GM19240 (cell line): Measurements from ENCODE around the gene NHP2.
A peak's percentile ranks its signal among the peaks of the same experiment; 100 is the strongest.
"Not testable (repeated sequence)": the region's sequence is repeated elsewhere in the genome, so short reads cannot be mapped to it uniquely, and the experiment has no call there.

ENCODE experiments used
- DNase-seq: peaks from one replicate; pipeline ENCODE4 v3.0.0; 2011; ENCODE audit warnings: low spot score; ENCODE audit not compliant: insufficient read length

Gene NHP2

DNA sequence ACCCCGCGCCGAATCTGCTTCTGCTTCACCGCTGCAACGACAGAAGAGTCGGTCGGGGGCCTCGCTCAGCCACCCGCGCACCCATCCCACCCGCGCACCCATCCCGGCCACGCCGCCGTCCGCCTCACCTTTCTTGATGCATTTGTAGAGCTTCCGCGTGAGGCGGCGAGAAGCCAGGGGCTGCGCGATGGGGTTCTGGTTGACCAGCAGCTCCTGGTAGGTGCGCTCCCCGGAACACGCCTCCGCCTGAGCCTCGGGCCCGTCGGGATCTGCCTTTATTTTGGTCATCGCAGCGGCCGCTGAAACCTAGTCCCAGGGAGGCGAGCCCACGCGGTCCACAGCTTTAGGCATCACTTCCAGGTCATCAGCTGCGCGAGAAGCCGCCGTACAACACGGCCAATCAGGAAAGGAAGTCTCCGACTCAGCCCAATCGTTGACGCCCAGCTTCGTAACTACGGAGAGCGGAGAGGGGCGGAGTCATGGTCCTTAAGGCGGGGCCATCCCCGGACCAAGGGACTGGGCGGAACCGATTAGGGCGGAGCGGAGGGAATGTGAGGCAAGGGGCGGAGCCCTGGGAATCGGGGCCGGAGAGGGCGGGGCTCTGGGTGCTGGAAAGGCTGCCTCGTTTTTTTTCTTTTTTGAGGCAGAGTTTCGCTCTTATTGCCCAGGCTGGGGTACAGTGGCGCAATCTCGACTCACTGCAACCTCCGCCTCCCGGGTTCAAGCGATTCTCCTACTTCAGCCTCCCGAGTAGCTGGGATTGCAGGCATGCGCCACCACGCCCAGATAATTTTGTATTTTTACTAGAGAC lies at the start of gene NHP2:
Gene NHP2, minus strand, starts transcription at position 356 of the 811 bp plus-strand sequence. Its CDS starts 68 bp downstream, at position 288.
- peak; percentile 85 for DNase-seq

DNA sequence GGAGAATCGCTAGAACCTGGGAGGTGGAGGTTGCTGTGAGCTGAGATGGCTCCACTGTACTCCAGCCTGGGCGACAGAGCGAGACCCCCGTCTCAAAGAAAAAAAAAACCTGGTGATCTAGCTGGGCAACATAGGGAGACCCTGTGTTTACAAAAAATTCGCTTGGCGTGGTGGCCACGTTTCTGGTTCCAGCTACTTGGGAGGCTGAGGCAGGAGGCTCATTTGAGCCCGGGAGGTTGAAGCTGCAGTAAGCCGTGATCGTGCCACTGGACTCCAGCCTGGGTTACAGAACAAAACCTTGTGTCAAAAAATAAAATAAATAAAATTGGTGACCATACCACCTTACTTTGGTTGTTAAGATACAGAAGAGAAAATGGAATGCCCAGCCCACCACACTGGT lies 48.9 kb upstream of the NHP2 start:
- DNase-seq = no peak

DNA sequence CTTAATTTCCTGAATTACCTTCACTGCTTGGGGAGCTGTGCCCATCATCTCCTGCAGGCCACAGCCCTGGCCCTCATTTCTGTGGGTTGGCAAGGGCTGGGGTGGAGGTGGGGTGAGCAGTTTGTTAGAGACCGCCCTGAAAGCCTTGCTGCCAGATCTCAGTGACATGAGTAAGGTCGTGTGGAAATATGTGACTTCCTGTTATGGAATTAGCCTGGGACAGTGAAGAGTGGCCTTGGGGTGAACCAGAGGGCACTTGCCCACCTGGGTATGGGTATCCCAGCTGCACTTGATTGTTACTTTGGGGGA lies 48.2 kb upstream of the NHP2 start:
- no peak for DNase-seq

DNA sequence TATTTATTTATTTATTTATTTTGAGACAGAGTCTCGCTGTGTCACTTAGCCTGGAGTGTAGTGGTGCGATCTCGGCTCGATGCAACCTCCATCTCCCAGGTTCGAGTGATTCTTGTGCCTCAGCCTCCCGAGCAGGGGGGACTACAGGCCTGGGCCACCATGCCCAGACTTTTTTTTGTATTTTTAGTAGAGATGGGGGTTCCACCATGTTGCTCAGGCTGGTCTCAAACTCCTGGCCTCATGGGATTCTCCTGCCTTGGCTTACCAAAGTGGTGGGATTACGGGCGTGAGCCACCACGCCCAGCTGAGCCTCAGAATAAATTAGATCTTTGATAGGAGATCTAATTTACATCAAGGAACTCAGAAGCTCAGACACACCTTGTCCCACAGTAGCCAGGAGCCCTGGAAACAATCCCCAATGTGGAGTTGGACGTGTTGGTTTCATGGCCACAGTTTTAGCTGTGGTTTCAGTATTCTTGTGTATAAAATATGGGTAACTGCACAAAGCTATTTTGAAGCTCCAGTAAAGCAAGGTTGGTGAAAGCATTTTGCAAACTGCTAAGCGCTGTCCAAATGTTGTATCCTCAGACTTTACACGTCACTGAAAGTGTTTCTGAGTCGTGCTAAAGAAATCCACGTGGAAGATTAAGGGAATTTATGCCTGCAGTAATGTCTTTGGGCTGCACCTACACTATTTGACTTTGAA lies 47.7 kb upstream of the NHP2 start:
- no peak for DNase-seq

DNA sequence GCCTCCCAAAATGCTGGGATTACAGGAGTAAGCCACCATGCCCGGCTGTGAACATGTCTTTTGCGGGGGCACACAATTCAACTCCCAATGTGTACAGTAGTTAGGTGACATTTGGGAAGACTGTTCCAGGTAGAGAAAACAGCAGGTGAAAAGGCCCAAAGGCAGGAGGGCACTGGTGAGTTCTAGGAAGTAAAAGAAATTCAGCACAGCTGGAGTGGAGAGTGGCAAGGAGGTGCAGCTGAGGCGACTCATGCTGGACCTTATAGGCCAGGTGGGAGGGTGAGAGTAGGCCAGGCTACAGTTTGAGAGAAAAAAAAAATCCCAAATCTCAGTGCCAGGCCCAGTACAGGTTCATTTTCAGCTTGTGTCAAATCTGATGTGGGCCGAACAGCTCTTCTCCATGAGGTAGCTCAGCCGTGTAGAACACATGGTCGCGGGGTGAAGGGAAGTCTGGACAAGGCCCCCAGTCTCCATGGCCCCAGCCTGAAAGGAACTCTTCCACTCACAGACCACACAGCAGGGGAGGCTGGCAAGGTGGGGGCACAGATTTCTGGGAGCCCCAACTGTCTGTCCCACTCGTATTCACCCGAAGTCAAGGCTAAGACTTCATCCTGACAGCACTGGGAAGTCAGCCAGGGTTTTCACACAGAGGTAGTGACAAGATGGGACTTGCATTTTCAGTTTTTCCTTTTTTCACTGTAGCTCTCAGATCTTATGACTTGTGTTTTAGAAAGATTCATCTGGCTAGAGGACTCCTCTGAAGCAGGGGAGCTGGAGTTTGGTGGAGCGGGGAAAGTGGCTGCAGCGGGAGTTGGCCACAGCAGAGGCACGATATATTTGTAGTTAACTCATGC lies 46.1 kb upstream of the NHP2 start:
- DNase-seq = no peak

DNA sequence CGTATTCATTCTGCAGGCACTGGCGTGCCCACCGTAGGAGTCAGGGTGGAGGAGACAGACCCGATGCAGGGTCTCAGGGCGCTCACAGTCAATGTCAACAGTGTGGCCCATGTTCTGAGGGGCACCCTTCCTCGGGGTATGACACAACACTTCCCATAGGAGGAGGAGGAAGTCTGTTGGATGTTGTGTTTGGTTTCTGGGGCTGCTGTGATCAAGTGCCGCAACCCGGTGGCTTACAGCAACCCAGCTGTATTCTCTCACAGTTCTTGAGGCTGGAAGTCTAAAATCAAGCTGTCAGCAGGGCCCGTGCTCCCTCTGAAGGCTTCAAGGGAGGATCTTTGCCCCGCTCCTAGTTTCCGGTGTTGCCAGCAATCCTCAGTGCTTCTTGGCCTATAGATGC lies 45.0 kb upstream of the NHP2 start:
- no peak for DNase-seq

DNA sequence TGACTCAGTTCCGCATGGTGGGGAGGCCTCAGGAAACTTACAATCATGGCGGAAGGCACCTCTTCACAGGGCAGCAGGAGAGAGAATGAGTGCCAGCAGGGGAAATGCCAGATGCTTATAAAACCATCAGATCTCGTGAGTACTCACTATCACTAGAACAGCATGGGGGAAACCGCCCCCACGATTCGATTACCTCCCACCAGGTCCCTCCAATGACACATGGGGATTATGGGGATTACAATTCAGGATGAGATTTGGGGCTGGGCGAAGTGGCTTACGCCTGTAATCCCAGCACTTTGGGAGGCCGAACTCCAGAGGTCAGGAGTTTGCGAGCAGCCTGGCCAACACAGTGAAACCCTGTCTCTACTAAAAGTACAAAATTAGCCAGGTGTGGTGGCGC lies 44.5 kb upstream of the NHP2 start:
- not testable (repeated sequence) for DNase-seq

DNA sequence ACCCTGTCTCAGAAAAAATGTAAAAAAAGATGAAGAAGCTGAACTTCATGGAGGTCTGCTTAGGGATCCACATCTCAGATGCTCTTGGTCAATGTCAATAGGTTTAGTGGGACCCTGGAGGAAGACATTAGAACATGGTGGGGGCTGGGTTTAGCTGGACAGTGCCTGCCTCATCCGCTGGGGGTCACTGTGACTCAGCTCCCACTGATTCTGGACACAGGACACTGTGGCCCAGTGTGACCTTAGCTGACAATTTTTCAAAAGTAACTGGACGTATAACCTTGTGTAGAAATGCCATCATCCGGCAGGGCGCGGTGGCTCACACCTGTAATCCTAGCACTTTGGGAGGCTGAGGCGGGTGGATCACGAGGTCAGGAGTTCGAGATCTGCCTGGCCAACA lies 43.3 kb upstream of the NHP2 start:
- no peak for DNase-seq

DNA sequence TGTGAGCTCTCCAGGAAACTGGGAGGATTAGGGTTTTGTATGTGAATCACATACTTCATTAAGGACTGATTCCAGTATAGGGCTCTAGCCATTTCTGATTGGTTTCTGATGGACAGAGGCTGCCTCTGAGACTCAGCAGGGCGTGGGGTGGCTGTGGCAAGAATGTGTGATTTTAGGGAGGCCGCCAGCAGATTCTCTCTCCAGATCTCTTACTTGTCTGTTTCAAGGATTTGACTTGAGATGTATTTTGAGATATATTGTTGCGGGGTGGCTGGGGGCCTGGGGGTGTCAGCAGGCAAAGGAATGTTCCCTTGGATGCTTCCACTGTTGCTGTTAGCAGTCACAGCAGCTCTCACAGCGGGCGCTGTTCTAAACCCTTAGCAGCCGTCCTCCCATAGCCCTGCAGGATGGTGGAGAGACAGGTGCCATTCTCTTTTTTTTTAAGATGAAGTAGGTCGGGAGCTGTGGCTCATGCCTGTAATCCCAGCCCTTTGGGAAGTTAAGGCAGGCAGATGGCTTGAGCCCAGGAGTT lies 42.7 kb upstream of the NHP2 start:
- DNase-seq = no peak

DNA sequence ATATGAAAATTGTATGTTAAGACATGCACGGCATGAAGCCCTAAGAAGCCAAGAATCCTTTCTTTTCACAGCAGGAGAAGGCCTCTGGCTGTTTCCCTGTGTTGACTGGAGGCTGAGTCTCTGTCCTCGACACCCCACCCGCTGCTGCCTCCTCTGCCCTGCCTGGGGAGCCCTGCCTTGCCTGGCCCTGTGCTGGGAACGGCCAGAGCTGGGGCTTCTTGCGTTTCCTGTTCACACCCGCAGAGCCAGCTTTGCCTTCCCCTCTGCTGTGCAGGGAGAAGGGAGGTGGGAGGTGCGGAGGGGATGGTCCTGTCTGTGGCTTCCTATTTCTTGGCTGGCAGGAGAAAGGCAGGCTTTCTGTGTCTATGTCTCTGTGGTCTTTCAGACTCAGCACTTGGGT lies 40.3 kb upstream of the NHP2 start:
- DNase-seq = no peak

DNA sequence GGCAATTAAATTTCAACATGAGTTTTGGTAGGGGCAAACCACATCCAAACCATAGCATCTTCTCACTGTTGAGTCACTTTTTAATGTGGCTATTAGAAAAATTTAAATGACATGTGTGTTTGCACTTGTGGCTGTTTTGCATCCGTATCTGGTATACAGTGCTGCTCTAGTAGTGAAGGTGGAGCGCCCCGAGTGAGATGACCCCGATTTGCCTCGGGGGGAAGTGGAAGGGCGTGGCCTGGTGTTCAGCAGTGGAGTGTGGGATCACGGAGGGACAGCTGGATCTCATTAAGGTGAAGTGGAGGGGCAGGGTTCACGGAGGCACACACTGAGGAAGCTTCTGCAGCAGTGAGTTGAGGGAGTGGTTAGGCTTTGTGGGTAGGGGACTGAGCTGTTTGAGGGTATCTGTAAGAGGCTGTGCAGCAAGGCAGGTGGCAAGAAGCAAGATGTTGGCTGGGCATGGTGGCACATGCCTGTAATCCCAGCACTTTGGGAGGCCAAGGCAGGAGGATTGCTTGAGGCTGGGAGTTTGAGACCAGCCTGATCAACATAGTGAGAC lies 39.6 kb upstream of the NHP2 start:
- no peak for DNase-seq

DNA sequence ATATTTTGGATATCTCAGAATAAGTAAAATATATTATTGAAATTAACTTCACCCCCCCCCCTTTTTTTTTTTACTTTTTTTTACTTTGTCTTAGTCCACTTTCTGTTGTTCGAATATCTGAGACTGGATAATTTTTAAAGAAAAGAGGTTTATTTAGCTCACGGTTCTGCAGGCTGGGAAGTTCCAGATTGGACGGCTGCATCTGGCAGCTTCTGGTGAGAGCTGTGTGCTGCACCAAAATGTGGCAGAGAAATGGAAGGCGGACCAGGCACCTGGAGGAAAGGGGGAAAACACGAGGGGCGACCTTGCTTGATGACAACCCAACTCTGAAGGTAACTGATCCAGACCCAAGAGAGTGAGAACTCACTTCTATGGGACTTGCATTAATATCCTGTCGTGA lies 39.1 kb upstream of the NHP2 start:
- no peak for DNase-seq

DNA sequence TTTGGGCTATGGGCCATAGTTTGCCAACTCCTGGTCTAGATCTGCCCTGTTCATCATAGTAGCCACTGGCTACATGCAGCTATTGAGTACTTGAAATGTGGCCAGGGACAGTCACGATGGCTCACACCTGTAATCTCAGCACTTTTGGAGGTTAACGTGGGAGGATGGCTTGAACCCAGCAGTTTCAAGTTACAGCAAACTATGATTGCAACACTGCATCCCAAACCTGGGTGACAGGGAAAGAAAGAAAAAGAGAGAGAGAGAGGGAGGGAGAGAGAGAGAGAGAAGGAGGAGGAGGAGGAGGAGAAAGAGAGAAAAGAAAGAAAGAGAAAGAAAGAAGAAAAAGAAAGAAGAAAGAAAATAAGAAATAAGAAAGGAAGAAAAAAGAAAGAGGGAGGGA lies 38.6 kb upstream of the NHP2 start:
- DNase-seq = no peak

DNA sequence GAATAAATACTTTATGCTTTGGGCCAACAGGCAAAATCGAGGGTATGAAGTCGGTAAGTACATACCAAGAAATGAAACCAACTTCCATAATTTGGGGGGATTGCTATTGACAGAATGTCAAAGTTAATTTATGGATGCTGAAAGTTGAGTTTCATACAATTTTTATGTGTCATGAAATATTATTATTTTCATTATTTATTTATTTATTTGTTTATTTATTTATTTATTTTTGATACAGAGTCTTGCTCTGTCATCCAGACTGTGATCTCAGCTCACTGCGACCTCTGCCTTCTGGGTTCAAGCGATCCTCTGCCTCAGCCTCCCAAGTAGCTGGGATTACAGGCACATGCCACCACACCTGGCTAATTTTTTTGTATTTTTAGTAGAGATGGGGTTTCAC lies 38.0 kb upstream of the NHP2 start:
- no peak for DNase-seq

DNA sequence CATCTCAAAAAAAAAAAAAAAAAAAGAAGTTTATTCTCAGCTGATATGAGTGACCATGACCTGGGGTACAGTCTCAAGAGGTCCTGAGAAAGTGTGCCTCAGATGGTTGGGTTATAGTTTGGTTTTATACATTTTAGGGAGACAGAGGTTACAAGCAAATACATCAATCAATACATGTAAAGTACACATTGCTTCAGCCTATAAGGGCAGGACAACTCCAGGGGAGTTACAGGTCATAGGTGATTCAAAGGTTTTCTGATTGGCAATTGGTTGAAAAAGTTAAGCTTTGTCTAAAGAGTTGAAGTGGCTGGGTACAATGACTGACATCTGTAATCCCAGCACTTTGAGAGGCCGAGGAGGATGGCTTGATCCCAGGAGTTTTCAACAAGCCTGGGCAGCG lies 35.7 kb upstream of the NHP2 start:
- no peak for DNase-seq

DNA sequence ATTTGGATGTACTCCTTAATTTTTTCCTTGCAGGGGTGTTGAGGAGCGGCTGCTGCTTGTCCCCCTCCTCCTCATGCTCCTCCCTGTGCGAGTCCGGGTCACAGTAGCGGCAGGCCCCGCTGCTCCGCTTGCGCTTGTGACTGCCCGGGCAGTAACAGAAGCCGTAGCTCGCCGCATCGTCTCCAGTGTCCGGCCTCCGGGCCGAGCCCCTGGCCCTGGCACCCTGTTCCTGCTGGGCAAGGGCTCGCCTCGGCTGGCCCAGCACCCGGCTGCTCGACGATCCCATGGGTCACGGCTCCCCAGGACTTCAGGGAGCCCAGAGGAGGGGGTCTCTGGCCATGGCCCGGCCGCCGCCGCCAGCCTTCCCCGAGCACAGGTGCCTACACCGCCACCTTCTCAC lies 33.3 kb upstream of the NHP2 start, which contains the start of gene GMCL2:
Gene GMCL2, minus strand, starts transcription at position 358 of the 400 bp plus-strand sequence. Its CDS starts 72 bp downstream, at position 286.
- no peak for DNase-seq

DNA sequence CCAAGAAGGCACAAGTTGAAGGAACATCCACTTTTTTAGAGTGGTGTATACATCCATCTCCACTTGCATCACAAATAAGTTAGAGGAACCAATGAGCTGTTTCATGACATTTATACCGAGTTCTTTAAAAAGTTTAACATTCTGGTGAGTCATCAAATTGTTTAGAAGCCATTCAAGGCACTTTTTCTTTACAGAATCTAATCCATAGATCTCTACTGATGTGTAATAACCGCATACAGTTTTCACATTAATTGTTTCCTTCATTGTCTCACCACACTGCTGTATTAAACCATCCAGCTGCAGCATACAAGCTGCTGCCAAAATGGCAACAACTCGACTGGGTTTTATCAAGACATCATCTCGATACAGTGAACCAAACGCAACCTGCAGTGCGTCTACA lies 32.7 kb upstream of the NHP2 start:
- no peak for DNase-seq

DNA sequence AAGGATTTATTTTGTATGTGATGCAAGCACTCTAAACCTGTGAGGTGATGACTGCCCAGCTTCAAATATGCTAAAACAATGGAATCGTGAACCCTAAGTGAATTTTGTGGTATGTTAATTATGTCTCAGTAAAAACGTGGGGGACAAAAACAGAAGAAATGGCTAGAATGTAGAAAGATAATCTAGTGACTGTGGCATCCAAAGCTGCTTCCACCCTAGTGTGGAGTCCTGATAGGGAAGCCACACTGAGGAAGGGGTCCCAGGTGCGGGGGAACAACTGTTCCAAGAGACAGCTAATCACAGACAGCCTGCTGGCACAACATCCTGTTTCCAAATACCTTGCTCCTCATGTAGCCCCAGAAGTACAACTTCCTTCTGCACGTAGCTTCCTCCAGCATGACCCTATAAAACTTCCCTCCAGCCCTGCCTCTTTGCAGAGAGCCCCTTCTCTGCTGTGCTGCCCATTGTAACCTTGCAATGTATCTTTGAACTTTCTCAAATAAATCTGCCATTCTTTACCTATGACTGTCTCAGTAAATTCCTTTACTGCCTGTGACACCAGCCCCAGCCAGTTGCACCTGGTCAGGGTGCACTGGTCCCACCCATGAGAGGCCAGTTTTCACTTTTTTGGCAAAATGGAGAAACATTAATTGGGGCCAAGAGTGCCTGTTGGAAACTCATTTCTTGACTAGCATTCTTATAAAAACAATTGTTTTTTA lies 28.6 kb upstream of the NHP2 start:
- no peak for DNase-seq

DNA sequence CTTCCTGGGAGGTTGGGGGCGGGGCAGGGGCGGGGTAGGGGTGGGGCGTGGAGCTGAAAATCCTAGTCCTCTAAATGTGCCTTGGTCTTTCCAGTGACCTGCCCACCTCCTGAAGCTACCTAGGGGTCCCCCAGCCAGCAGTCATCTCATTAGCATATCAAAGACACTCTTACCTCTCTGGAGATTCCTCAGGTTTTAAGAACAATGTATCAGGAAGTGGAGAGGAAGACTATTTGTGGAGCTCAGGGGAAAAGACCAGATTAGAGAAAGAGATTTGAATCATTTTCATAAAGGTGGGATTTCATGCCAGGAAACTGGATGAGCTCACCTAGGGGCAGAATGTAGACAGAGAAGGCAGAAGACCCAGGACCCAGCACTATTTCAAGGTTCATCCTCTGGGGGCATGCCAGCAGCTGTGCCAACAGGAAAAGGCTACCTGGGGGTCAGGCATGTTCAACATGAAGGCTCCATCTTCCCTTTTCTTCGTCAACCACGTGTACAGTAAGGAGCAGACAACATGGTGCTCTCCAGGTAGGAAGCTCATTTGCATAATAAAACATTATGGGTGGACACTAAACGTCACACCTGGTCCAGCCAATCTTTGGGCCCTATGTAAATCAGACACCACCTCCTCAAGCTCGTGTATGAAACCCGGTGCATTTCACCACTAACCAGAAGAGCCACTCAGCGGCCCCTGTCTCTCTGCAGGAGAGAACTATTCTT lies 26.6 kb upstream of the NHP2 start:
- DNase-seq = no peak

DNA sequence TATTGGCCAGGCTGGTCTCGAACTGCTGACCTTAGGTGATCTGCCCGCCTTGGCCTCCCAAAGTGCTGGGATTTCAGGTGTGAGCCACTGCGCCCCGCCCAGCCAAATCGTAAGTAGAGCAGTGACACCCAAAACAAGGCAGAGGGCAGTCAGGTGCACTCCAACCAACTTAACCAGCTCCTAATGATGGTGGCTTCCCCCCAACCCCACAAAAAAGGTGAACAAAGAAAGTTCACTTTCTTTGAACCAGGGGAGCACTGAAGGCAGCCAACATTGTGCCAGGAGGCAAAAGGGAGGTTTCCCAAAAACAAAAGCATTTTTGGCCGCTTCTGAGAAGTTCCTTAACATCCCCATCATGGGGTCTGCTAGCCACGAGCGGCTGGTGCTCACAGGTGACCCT lies 23.9 kb upstream of the NHP2 start:
- no peak for DNase-seq
